GM12873 (cell line): ENCODE results near the gene PRDM15.

ENCODE experiments used
- CTCF ChIP-seq: IDR thresholded peaks from 2 replicates; pipeline ENCODE4 v1.5.1; 2012; ENCODE audit warnings: low read depth, mild to moderate bottlenecking, moderate library complexity, low read length, control low read depth; ENCODE audit not compliant: insufficient read depth; ENCODE audit errors: missing control alignments

Gene PRDM15

GRCh38 chr21:41824466-41825207, 54.5 kb downstream of the PRDM15 start:
- TF ChIP-seq CTCF = no peak

GRCh38 chr21:41823906-41824305, 55.2 kb downstream of the PRDM15 start:
- TF ChIP-seq CTCF = no peak

- no peak for TF ChIP-seq CTCF
Observed at GRCh38 chr21:41823166-41823565, 56.0 kb downstream of the PRDM15 start.

- TF ChIP-seq CTCF = no peak
Observed at GRCh38 chr21:41821756-41822431, 57.2 kb downstream of the PRDM15 start.

GRCh38 chr21:41821081-41821755, 57.9 kb downstream of the PRDM15 start:
- no peak for TF ChIP-seq CTCF

GRCh38 chr21:41820384-41821080, 58.6 kb downstream of the PRDM15 start:
- no peak for TF ChIP-seq CTCF
